SK-N-SH (cell line): ENCODE data around the gene RIMS4. TPM values are rescaled to one million over a fixed set of nuclear protein-coding genes. Genes with fewer than 3 reads are reported as not detected.

Experiments
- CTCF ChIA-PET: fragments of 300-600, 350-600 bp; formaldehyde crosslinking; extraction: SDS; loops from one replicate; lab custom pipeline; 2021; lab: Yijun Ruan, JAX
- POLR2A ChIA-PET: fragments of 350-600 bp; sonication (Branson Sonifier 250); formaldehyde crosslinking; extraction: SDS; loops from one replicate; lab custom pipeline; 2020; ENCODE audit warnings: antibody characterized with exemption, inconsistent platforms; lab: Yijun Ruan, JAX
- DNase-seq: peaks from one replicate; pipeline ENCODE4 v3.0.0; 2012
- H2AFZ ChIP-seq: fragments of 200-600 bp; sonication (generic); 2 replicates; pipeline ENCODE4 v1.8.1; 2016; ENCODE audit warnings: antibody characterized with exemption, mild to moderate bottlenecking, low read depth
- H3F3A ChIP-seq: fragments of 200-600 bp; sonication (generic); replicated peaks from 2 replicates; pipeline ENCODE3; 2016; ENCODE audit warnings: antibody characterized with exemption, mild to moderate bottlenecking; ENCODE audit not compliant: insufficient read depth
- H3K27ac ChIP-seq, 2 experiments: fragments of 200-500 bp in 1 of 2; fragments of 200-600 bp in 1 of 2; sonication (Bioruptor generic) in 1 of 2; sonication (generic), shearing (Covaris generic) in 1 of 2; 2 replicates each; pipeline versions ENCODE4 v1.5.1 to v1.6.1; 2014 to 2016; ENCODE audit warnings: low read depth in 2 of 2, inconsistent platforms in 1 of 2, low read length in 1 of 2, mild to moderate bottlenecking in 1 of 2, mixed read lengths in 1 of 2
- H3K27me3 ChIP-seq: fragments of 200-600 bp; sonication (generic), shearing (Covaris generic); 2 replicates; pipeline ENCODE4 v1.6.1; 2016; ENCODE audit warnings: mixed run types; ENCODE audit not compliant: insufficient read depth
- H3K36me3 ChIP-seq, 2 experiments: fragments of 200-500 bp in 1 of 2; fragments of 200-600 bp in 1 of 2; sonication (Bioruptor generic) in 1 of 2; sonication (generic) in 1 of 2; replicated peaks in 1 of 2; 2 replicates each; pipeline versions ENCODE3 to v1.5.1; 2014 to 2016; ENCODE audit warnings: low read length in 1 of 2, mild to moderate bottlenecking in 1 of 2; ENCODE audit not compliant: insufficient read depth in 2 of 2, control insufficient read depth in 1 of 2
- H3K4me1 ChIP-seq, 2 experiments: fragments of 200-500 bp in 1 of 2; fragments of 200-600 bp in 1 of 2; sonication (Bioruptor generic) in 1 of 2; sonication (generic), shearing (Covaris generic) in 1 of 2; 2 replicates each; pipeline versions ENCODE4 v1.5.1 to v1.6.1; 2014 to 2016; ENCODE audit warnings: low read depth in 1 of 2, low read length in 1 of 2, mixed run types in 1 of 2; ENCODE audit not compliant: insufficient read depth in 2 of 2, control insufficient read depth in 1 of 2
- H3K4me2 ChIP-seq: fragments of 200-600 bp; sonication (generic), shearing (Covaris generic); 2 replicates; pipeline ENCODE4 v1.6.1; 2017; ENCODE audit warnings: mixed run types
- H3K4me3 ChIP-seq, 2 experiments: fragments of 200-500 bp in 1 of 2; fragments of 200-600 bp in 1 of 2; sonication (Bioruptor generic) in 1 of 2; sonication (generic), shearing (Covaris generic) in 1 of 2; 2 replicates each; pipeline versions ENCODE4 v1.5.1 to v1.8.1; 2014 to 2016; ENCODE audit warnings: low read depth in 2 of 2, inconsistent platforms in 1 of 2, low read length in 1 of 2, mild to moderate bottlenecking in 1 of 2, mixed read lengths in 1 of 2, moderate library complexity in 1 of 2
- H3K79me2 ChIP-seq: fragments of 200-600 bp; sonication (generic); 2 replicates; pipeline ENCODE4 v1.8.1; 2017; ENCODE audit warnings: mild to moderate bottlenecking; ENCODE audit not compliant: insufficient read depth
- H3K9ac ChIP-seq: fragments of 200-600 bp; sonication (generic); 2 replicates; pipeline ENCODE4 v1.6.1; 2017; ENCODE audit warnings: mixed run types
- H3K9me2 ChIP-seq: fragments of 200-600 bp; sonication (generic); 2 replicates; pipeline ENCODE4 v1.6.1; 2017; ENCODE audit warnings: mixed run types
- H3K9me3 ChIP-seq: fragments of 200-600 bp; sonication (generic); 2 replicates; pipeline ENCODE4 v1.6.1; 2017; ENCODE audit warnings: mixed run types, mild to moderate bottlenecking, moderate library complexity
- H4K20me1 ChIP-seq: fragments of 200-600 bp; sonication (generic); 2 replicates; pipeline ENCODE4 v1.6.1; 2017; ENCODE audit warnings: mild to moderate bottlenecking, mixed run types; ENCODE audit not compliant: insufficient read depth
- GATA2 ChIP-seq: sonication (generic); formaldehyde crosslinking; IDR thresholded peaks from 2 replicates; pipeline ENCODE4 v1.5.0; 2020; ENCODE audit warnings: mild to moderate bottlenecking, missing genetic modification reagents
- TCF12 ChIP-seq: IDR thresholded peaks from 2 replicates; pipeline ENCODE4 v1.4.0; 2012
- WGBS: methylation state at CpG from one replicate; pipeline ENCODE4 v1.1.6; 2017; ENCODE audit warnings: low lambda C conversion rate; 5-methylcytosine and 5-hydroxymethylcytosine counted together
- polyA plus RNA-seq, 3 experiments: library from polyadenylated mRNA; depleted of rRNA; stranded (reverse); fragments of >200 nt; gene quantifications; 2 replicates each; pipeline ENCODE4 v1.2.3, GENCODE V29; 2012
- TF ChIP-seq, protein P1 (sequence below): IDR thresholded peaks from 2 replicates; pipeline ENCODE4 v1.6.1; 2012; ENCODE audit warnings: mild to moderate bottlenecking, low read depth, low read length, moderate library complexity

The RIMS4 gene
- polyA plus RNA-seq, 1 of the 3 experiments (the other 2 are of a cell fraction), result 0.13 TPM

DNA sequence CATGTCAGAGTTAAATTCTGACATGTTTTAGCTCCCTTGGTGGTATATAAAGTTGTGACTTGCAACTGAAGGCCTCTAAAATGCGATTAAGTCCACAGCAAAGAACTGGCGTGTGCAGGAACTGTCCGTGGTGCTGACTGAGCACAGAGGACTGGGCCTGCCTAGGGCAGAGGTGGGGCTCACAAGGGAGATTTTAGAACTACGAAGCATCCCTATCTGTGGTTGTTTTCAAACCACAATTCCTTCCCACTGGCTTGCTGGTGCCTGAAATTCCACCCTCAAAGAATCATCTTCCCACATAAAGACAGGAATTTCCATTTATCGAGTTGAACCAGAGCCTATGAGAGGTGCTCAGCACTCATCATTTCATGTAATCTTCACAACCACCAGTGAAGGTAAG lies 30.1 kb downstream of the RIMS4 start:
- no peaks in the 10 kb centered on the region for H4K20me1 ChIP-seq
- no peak overlapping the region for H3K9ac ChIP-seq
- no peaks in the 10 kb centered on the region for H3K9me2 ChIP-seq
- no peaks in the 10 kb centered on the region for H3K79me2 ChIP-seq
- H3K36me3 ChIP-seq, result no peaks in the 10 kb centered on the region
- no peak overlapping the region for H3K27ac ChIP-seq
- H3F3A ChIP-seq, result no peaks in the 10 kb centered on the region
- WGBS, result 48% methylated on average over 5 of the region's 5 CpGs
- no peak for DNase-seq
- ChIA-PET CTCF (no interaction called here), POLR2A (no interaction called here)
- H3K4me3 ChIP-seq, result no peak overlapping the region
- H3K9me3 ChIP-seq, result no peaks in the 10 kb centered on the region
- no peak overlapping the region for H3K4me2 ChIP-seq
- H3K27me3 ChIP-seq, result no peaks in the 10 kb centered on the region
- no peak for TF ChIP-seq GATA2 (CRISPR knock-in tag)
- TF ChIP-seq, protein P1, sequence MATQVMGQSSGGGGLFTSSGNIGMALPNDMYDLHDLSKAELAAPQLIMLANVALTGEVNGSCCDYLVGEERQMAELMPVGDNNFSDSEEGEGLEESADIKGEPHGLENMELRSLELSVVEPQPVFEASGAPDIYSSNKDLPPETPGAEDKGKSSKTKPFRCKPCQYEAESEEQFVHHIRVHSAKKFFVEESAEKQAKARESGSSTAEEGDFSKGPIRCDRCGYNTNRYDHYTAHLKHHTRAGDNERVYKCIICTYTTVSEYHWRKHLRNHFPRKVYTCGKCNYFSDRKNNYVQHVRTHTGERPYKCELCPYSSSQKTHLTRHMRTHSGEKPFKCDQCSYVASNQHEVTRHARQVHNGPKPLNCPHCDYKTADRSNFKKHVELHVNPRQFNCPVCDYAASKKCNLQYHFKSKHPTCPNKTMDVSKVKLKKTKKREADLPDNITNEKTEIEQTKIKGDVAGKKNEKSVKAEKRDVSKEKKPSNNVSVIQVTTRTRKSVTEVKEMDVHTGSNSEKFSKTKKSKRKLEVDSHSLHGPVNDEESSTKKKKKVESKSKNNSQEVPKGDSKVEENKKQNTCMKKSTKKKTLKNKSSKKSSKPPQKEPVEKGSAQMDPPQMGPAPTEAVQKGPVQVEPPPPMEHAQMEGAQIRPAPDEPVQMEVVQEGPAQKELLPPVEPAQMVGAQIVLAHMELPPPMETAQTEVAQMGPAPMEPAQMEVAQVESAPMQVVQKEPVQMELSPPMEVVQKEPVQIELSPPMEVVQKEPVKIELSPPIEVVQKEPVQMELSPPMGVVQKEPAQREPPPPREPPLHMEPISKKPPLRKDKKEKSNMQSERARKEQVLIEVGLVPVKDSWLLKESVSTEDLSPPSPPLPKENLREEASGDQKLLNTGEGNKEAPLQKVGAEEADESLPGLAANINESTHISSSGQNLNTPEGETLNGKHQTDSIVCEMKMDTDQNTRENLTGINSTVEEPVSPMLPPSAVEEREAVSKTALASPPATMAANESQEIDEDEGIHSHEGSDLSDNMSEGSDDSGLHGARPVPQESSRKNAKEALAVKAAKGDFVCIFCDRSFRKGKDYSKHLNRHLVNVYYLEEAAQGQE, result peak; percentile 99
- H3K4me1 ChIP-seq, result peaks cover 0 to 6% of the 10 kb centered on the region in 2 experiments; a peak in 1 of 4 replicates
- H2AFZ ChIP-seq, result no peak overlapping the region

DNA sequence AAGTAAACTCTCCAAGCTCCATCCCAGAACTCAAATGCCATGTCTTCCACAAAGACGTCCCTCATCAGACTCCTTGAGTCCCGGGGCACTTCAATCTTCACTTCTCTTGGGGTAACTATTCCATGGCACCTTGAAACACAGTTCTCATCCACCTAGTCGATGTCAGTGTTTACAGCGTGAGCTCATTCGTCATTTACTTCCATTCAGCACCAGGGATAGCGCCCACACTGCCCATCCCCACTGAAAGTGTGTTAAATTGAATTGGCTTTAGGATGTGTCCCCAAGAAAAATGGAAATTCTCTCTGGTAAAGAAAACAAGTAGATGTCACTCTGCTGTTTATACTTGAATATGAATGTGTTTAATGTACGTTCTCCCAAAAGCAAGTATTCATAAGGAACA lies 33.4 kb downstream of the RIMS4 start:
- no peak overlapping the region for H3K4me2 ChIP-seq
- no peaks in the 10 kb centered on the region for H3F3A ChIP-seq
- 49% methylated on average over 7 of the region's 7 CpGs for WGBS
- POLR2A ChIA-PET, result no interaction called here
- H3K9ac ChIP-seq, result no peak overlapping the region
- CTCF ChIA-PET, result interaction anchor here (0.9 to 2.9 kb wide), 5 partner anchors 9 to 29 kb away, joined by 4 to 10 read pairs (median 9); no protein-coding TSS in a partner anchor
- no peaks in the 10 kb centered on the region for H3K9me2 ChIP-seq
- H4K20me1 ChIP-seq, result no peaks in the 10 kb centered on the region
- no peaks in the 10 kb centered on the region; the same call in 1 of the 2 replicates for H3K27me3 ChIP-seq
- no peak overlapping the region for H2AFZ ChIP-seq
- no peaks in the 10 kb centered on the region for H3K79me2 ChIP-seq
- no peak for DNase-seq
- peaks cover 0 to 23% of the 10 kb centered on the region in 2 experiments; a peak in 1 of 4 replicates for H3K4me1 ChIP-seq
- H3K36me3 ChIP-seq, result no peaks in the 10 kb centered on the region
- no peaks in the 10 kb centered on the region for H3K9me3 ChIP-seq
- H3K4me3 ChIP-seq, result no peak overlapping the region
- H3K27ac ChIP-seq, result no peak overlapping the region
- TF ChIP-seq, protein P1, result peak; percentile 97
- TF ChIP-seq TCF12, result no peak
